Heart right ventricle (tissue), 16 donors: ENCODE measurements around the gene PFKFB1. TPM values are rescaled to one million over a fixed set of nuclear protein-coding genes. Genes with fewer than 3 reads are reported as not detected.

ENCODE experiments used
- ATAC-seq, 8 donors: fragments of 200-7000 bp; cut with Tn5 transposase; one replicate each; pipeline ENCODE4 v1.9.1; 2020; ENCODE audit warnings: mild to moderate bottlenecking in 8 of 8, moderate library complexity in 8 of 8, moderate number of reproducible peaks in 1 of 8
- DNase-seq, 2 donors: peaks; one replicate each; pipeline ENCODE4 v3.0.0-alpha.2; 2020
- H3K27ac ChIP-seq, 10 donors: fragments of 200-600 bp; sonication (generic) in 2 of 10; one replicate each; pipeline versions ENCODE4 v1.5.0 to v1.8.0; 2020 to 2022; ENCODE audit warnings: mild to moderate bottlenecking in 3 of 10
- H3K27me3 ChIP-seq, 7 donors: fragments of 200-600 bp; one replicate each; pipeline ENCODE4 v1.8.0; 2021 to 2022; ENCODE audit warnings: mild to moderate bottlenecking in 2 of 7
- H3K36me3 ChIP-seq, 9 donors: fragments of 200-600 bp; sonication (generic) in 1 of 9; one replicate each; pipeline versions ENCODE4 v1.5.0 to v1.8.0; 2020 to 2022; ENCODE audit warnings: mild to moderate bottlenecking in 2 of 9
- H3K4me1 ChIP-seq, 9 donors: fragments of 200-600 bp; sonication (generic) in 1 of 9; one replicate each; pipeline versions ENCODE4 v1.5.0 to v1.8.0; 2020 to 2022; ENCODE audit warnings: mild to moderate bottlenecking in 4 of 9
- H3K4me3 ChIP-seq, 10 donors: fragments of 200-600 bp; sonication (generic) in 2 of 10; one replicate each; pipeline versions ENCODE4 v1.5.0 to v1.8.0; 2020 to 2022; ENCODE audit warnings: mild to moderate bottlenecking in 7 of 10, moderate library complexity in 2 of 10
- H3K9me3 ChIP-seq, 11 donors: fragments of 200-600 bp in 10 of 11; sonication (generic) in 2 of 11; one replicate each; pipeline versions ENCODE4 v1.5.0 to v1.8.0; 2013 to 2022; ENCODE audit warnings: mild to moderate bottlenecking in 2 of 11, control low read depth in 1 of 11, moderate library complexity in 1 of 11
- WGBS, 2 donors: extraction: QIAGEN DNeasy Blood & Tissue Kit; methylation state at CpG; one replicate each; pipeline ENCODE4 v1.1.7; 2013; ENCODE audit warnings: inconsistent platforms in 1 of 2; 5-methylcytosine and 5-hydroxymethylcytosine counted together
- intact Hi-C, 10 donors: fragments of 100-400 bp; cut with DNase I; formaldehyde crosslinking; loops; one replicate each; pipeline versions ENCODE4 v1.11.1 to v1.14.2; 2022
- polyA plus RNA-seq, 2 donors: library from polyadenylated mRNA; stranded (reverse); fragments of 200-250 nt; gene quantifications; one replicate each; pipeline ENCODE4 v1.2.3, GENCODE V29; 2013
- total RNA-seq, 10 donors: library from RNA; stranded (reverse); fragmentation: NEBNext Ultra II Directional in 3 of 10; extraction: Animal tissue kit (Norgen Biotek cat#: 25700) in 3 of 10; gene quantifications; one replicate each; pipeline versions ENCODE4 v1.2.1 to v1.2.4, GENCODE V29; 2021 to 2023
- TF ChIP-seq, protein P1 (sequence below), 9 donors: fragments of 200-600 bp; sonication (generic) in 2 of 9; IDR thresholded peaks; one replicate each; pipeline versions ENCODE4 v1.5.0 to v1.8.0; 2021 to 2022; ENCODE audit warnings: antibody characterized with exemption in 9 of 9, mild to moderate bottlenecking in 5 of 9, moderate library complexity in 1 of 9
- donor health status: Arrhythmogenic right ventricular cardiomyopathy.
- donor health status: ischemic (EF 13 %, LVEDD 7.1; RV severe dilation, severe dysfunction).
- donor health status: healthy with polysubstance abuse.
- donor health status: DM: no; HTN: yes; CAD: no.
- donor health status: DM: no; HTN: no; CAD: no.
- donor health status: ischemic (EF 25% LVEDD 6.9; RV normal size, moderate dysfunction).
- donor health status: ischemic (EF 25% LVEDD 5.7; RV mildly dilated, moderate dysfunction).
- donor health status: healthy.
- donor health status: DM: yes; HTN: yes; CAD: no.
- donor health status: Ischemic cardiomyopathy.
- donor health status: ischemic (EF 35%, LVEDD 5.7; RV mildly dilated, moderate dysfunction).
- donor health status: nonischemic (EF 11% LVEDD 7.7; RV severe dilation, severe dysfunction).
- donor health status: DM: yes; HTN: yes; CAD: no.
- donor health status: PGD.
- donor health status: ischemic (EF 29% LVEDD 5.4; RV normal size, mild dysfunction).
- donor health status: nonischemic (EF 23%, LVEDD 6.1; RV moderate dilation, normal function).

The PFKFB1 gene
- total and polyA plus RNA-seq, 12 donors = 0.12 to 0.59 (median 0.24) TPM; not detected in 6

DNA sequence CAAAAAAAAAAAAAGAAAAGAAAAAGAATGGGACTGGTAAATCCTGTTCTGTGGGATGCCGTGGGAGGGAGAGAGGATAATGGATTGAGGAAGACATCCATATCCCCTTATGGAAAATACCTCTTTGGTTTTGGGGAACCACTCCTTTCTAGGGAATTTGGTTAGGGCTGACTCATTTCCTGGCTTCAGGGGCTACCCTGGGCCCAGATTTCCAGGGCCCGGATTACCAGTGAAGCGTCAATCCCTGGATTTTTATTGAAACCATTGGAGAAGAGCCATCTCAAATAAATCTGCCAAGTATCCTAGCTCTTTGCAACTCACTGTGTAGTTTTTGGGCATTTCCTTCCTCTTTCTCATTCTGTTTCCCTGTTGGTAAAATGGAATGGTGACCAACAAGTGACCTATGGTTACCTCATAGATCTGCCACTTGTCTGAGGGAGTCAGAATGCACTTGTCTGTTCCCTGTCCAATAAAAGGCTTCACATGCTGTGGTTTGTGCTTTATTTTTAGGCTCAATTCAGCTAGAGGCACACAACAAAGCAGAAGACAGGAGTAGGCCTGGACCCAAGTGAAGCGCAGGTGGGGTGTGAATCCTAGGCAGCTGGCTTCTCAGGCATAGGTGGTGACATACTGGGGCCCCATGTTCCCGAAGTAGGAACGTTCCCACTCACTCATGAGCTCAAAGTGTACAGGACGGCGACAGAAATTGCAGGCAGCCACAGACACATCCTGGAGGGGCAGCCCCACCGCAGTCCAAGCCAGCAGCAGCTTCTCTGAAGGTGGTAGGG is 14.8 kb upstream of the PFKFB1 start:
- intact Hi-C loops = loop anchor here in 1 of 10 donors (10.0 kb wide), 1 partner anchor 194 kb away; no protein-coding TSS in a partner anchor
- Histone ChIP-seq H3K27ac (peak overlapping the region; percentile 11 to 80 (median 69)), H3K36me3 (peaks cover 0 to 32% (median 0%) of the 10 kb centered on the region in 9 donors), H3K27me3 (no peaks in the 10 kb centered on the region), H3K4me3 (no peak overlapping the region), H3K4me1 (peaks cover 0 to 45% (median 15%) of the 10 kb centered on the region in 9 donors), H3K9me3 (no peaks in the 10 kb centered on the region)
- DNase-seq = peak in 1 of 2 donors; percentile 13
- WGBS, 2 donors = 32 to 38% methylated on average over 9 of the region's 9 CpGs
- TF ChIP-seq, protein P1, sequence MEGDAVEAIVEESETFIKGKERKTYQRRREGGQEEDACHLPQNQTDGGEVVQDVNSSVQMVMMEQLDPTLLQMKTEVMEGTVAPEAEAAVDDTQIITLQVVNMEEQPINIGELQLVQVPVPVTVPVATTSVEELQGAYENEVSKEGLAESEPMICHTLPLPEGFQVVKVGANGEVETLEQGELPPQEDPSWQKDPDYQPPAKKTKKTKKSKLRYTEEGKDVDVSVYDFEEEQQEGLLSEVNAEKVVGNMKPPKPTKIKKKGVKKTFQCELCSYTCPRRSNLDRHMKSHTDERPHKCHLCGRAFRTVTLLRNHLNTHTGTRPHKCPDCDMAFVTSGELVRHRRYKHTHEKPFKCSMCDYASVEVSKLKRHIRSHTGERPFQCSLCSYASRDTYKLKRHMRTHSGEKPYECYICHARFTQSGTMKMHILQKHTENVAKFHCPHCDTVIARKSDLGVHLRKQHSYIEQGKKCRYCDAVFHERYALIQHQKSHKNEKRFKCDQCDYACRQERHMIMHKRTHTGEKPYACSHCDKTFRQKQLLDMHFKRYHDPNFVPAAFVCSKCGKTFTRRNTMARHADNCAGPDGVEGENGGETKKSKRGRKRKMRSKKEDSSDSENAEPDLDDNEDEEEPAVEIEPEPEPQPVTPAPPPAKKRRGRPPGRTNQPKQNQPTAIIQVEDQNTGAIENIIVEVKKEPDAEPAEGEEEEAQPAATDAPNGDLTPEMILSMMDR (IDR thresholded peaks at IDR 0.05) = no peak
- ATAC-seq = peak; percentile 59 to 94 (median 83)

DNA sequence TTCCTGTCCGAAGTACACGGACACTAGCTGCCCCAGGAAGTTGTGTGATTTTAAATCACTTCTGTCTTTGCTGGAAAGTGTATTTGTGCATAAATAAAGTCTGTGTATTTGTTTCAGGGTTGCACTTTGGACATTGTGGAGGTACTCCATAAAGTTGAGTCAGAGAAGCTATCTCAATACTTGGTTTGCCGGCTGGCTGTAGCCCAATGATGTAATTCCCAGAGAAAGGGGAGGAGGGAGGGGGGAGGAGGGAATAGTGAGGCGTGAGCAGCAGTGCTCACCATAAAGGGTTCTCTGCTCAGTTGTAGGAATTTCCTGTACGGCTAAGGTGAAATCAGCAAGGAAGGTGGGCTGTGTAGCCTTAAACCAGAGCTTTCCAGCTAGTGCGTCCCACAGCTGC is 13.7 kb upstream of the PFKFB1 start:
- no peaks in the 10 kb centered on the region for H3K27me3 ChIP-seq
- TF ChIP-seq, protein P1 (IDR thresholded peaks at IDR 0.05) = no peak
- H3K9me3 ChIP-seq = no peaks in the 10 kb centered on the region
- no peak overlapping the region for H3K4me3 ChIP-seq
- intact Hi-C loops = loop anchor here in 1 of 10 donors (10.0 kb wide), 1 partner anchor 193 kb away; no protein-coding TSS in a partner anchor
- peaks cover 0 to 45% (median 15%) of the 10 kb centered on the region in 9 donors for H3K4me1 ChIP-seq
- peaks cover 0 to 43% (median 0%) of the 10 kb centered on the region in 9 donors for H3K36me3 ChIP-seq
- peak in 1 of 2 donors; percentile 24 for DNase-seq
- WGBS, 2 donors = 46% methylated on average over 5 to 6 of the region's 6 CpGs
- peak; percentile 26 to 81 (median 79) for ATAC-seq
- peak overlapping the region in 8 of 10 donors; percentile 10 to 80 (median 68) for H3K27ac ChIP-seq

DNA sequence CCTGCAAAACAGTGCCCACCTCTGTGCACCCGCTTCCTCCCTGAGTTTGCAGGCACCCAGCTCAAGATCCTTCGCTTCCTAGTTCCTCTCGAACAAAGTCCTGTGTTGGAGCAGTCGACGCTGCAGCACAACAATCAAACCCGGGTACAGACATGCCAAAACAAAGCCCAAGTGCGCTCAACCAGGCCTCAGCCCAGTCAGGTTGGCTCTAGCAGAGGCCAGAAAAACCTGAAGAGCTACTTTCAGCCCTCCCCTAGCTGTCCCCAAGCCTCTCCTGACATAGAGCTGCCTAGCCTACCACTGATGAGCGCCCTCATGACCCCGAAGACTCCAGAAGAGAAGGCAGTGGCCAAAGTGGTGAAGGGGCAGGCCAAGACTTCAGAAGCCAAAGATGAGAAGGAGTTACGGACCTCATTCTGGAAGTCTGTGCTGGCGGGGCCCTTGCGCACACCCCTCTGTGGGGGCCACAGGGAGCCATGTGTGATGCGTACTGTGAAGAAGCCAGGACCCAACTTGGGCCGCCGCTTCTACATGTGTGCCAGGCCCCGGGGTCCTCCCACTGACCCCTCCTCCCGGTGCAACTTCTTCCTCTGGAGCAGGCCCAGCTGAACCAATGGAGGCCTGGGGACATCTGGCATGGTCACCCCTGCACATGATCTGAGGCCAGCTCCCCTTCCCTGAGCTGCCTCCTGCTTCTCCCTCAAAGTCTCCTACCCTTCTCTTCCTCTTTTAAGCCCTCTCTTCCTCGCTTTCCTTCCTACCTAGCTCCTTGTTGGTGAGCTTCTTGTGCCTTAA is 13.0 kb upstream of the PFKFB1 start:
- peak overlapping the region in 7 of 10 donors; percentile 15 to 80 (median 39) for H3K27ac ChIP-seq
- WGBS, 2 donors = 92 to 93% methylated on average over 15 to 18 of the region's 18 CpGs
- DNase-seq = no peak

More for the DNA sequence above, 13.0 kb upstream of the PFKFB1 start:
- peaks cover 0 to 45% (median 15%) of the 10 kb centered on the region in 9 donors for H3K4me1 ChIP-seq
- H3K4me3 ChIP-seq = no peak overlapping the region
- ATAC-seq = no peak
- TF ChIP-seq, protein P1 (IDR thresholded peaks at IDR 0.05) = no peak
- intact Hi-C loops = loop anchor here in 1 of 10 donors (10.0 kb wide), 1 partner anchor 192 kb away; no protein-coding TSS in a partner anchor
- peaks cover 0 to 45% (median 0%) of the 10 kb centered on the region in 9 donors for H3K36me3 ChIP-seq
- H3K27me3 ChIP-seq = no peaks in the 10 kb centered on the region
- no peaks in the 10 kb centered on the region for H3K9me3 ChIP-seq
